Caco-2 (cell line): ENCODE results near the gene VWA2. TPM values are rescaled to one million over a fixed set of nuclear protein-coding genes. Genes with fewer than 3 reads are reported as not detected.

ENCODE experiments used
- BruUV-seq: library from RNA; stranded (reverse); fragments of 400-500 nt; replicated peaks from 2 replicates; lab custom pipeline; 2021; lab: Mats Ljungman, UMichigan
- CTCF ChIA-PET: fragments of 300-600 bp; sonication (Branson Sonifier 250); formaldehyde crosslinking; loops from one replicate; lab custom pipeline; 2022; ENCODE audit warnings: antibody characterized with exemption; lab: Charles Lee
- POLR2A ChIA-PET: fragments of 300-600 bp; sonication (Branson Sonifier 250); formaldehyde crosslinking; loops from one replicate; lab custom pipeline; 2022; ENCODE audit warnings: antibody characterized with exemption; lab: Charles Lee
- DNase-seq, 2 experiments: peaks; one replicate each; pipeline versions ENCODE4 v3.0.0 to v3.0.0-alpha.2; 2020 to 2022
- H3K27me3 ChIP-seq: replicated peaks from 2 replicates; pipeline ENCODE4 v1.6.0; 2011; ENCODE audit warnings: low read length; ENCODE audit not compliant: control insufficient read depth, insufficient read depth
- H3K36me3 ChIP-seq: 2 replicates; pipeline ENCODE4 v1.5.1; 2011; ENCODE audit warnings: low read length; ENCODE audit not compliant: control insufficient read depth, insufficient read depth
- H3K4me1 ChIP-seq: fragments of 250-450 bp; sonication (Bioruptor Pico); 2 replicates; pipeline ENCODE4 v1.5.1; 2020; ENCODE audit warnings: mild to moderate bottlenecking
- H3K4me3 ChIP-seq: 2 replicates; pipeline ENCODE4 v1.5.1; 2011; ENCODE audit warnings: low read depth, mild to moderate bottlenecking, control low read depth, low read length
- H3K9me3 ChIP-seq: fragments of 250-450 bp; sonication (Bioruptor Pico); 2 replicates; pipeline ENCODE4 v1.5.1; 2020; ENCODE audit warnings: mild to moderate bottlenecking, moderate library complexity
- H3K27ac Mint-ChIP-seq: one replicate; pipeline ENCODE4 v1.8.0; 2022; ENCODE audit warnings: mixed read lengths; ENCODE audit not compliant: unreplicated experiment
- H3K27me3 Mint-ChIP-seq: one replicate; pipeline ENCODE4 v1.8.0; 2022; ENCODE audit warnings: mixed read lengths; ENCODE audit not compliant: insufficient read depth, unreplicated experiment
- H3K36me3 Mint-ChIP-seq: one replicate; pipeline ENCODE4 v1.8.0; 2022; ENCODE audit warnings: mild to moderate bottlenecking, mixed read lengths; ENCODE audit not compliant: insufficient read depth, unreplicated experiment
- H3K4me1 Mint-ChIP-seq: one replicate; pipeline ENCODE4 v1.8.0; 2022; ENCODE audit warnings: low read depth, mixed read lengths; ENCODE audit not compliant: unreplicated experiment
- H3K4me3 Mint-ChIP-seq: one replicate; pipeline ENCODE4 v1.8.0; 2022; ENCODE audit warnings: mild to moderate bottlenecking, moderate library complexity, mixed read lengths; ENCODE audit not compliant: unreplicated experiment
- H3K9me3 Mint-ChIP-seq: one replicate; pipeline ENCODE4 v1.8.0; 2022; ENCODE audit warnings: mixed read lengths; ENCODE audit not compliant: unreplicated experiment
- CTCF ChIP-seq, 2 experiments: fragments of 200-600 bp in 1 of 2; IDR thresholded peaks; 1 replicate in 1 of 2; 2 replicates in 1 of 2; pipeline versions ENCODE4 v1.5.1 to v1.8.0; 2011 to 2022; ENCODE audit warnings: antibody characterized with exemption in 1 of 2, control low read depth in 1 of 2, inconsistent platforms in 1 of 2, low read depth in 1 of 2, low read length in 1 of 2, mild to moderate bottlenecking in 1 of 2, moderate library complexity in 1 of 2; ENCODE audit not compliant: insufficient read depth in 1 of 2, severe bottlenecking in 1 of 2, unreplicated experiment in 1 of 2
- intact Hi-C: fragments of 100-400 bp; cut with micrococcal nuclease; formaldehyde crosslinking; loops from one replicate; pipeline ENCODE4 v1.10.0; 2022; ENCODE audit not compliant: unreplicated experiment
- total RNA-seq: library from RNA; stranded (reverse); gene quantifications from 2 replicates; pipeline ENCODE4 v1.2.3, GENCODE V29; 2022

VWA2 gene
- total RNA-seq, 1 experiment from 2014 or later = 1.2 TPM

DNA sequence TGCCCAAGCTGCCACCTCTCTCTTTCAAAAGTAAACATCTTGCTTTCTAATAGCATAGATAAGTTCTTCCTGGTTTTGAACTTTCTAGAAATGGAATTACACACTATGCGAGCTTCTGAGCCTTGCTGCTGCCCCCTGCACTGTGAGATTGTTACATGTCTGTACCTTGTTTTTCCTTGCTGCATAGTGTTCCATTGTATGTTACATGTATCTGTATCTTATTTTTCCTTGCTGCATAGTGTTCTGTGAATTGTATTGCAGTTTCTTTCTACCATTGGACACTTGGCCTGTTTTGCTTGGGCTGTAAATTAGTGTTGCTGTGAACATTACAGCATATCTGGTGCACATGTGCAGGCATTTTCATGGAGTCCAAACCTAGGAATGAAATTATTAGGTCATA, 24.0 kb upstream of the VWA2 start:
- no peak for TF ChIP-seq CTCF (IDR thresholded peaks at IDR 0.05; ENCODE audit: insufficient read depth in 1 of 2, low read depth in 1 of 2, low read length in 1 of 2, severe bottlenecking in 1 of 2, unreplicated experiment in 1 of 2)
- H3K27me3 ChIP-seq = no peaks in the 10 kb centered on the region
- CTCF ChIA-PET = no interaction called here
- H3K9me3 ChIP-seq = no peaks in the 10 kb centered on the region
- intact Hi-C loops = no loop called here
- no peaks in the 10 kb centered on the region for H3K36me3 ChIP-seq
- DNase-seq = no peak
- POLR2A ChIA-PET = no interaction called here
- H3K27ac Mint-ChIP-seq = no peak overlapping the region
- no peaks in the 10 kb centered on the region for H3K4me1 Mint-ChIP-seq
- H3K4me3 ChIP-seq = no peak overlapping the region
- BruUV-seq = no TSS peak
- H3K4me3 Mint-ChIP-seq = no peak overlapping the region
- no peaks in the 10 kb centered on the region for H3K9me3 Mint-ChIP-seq
- no peaks in the 10 kb centered on the region for H3K4me1 ChIP-seq
- H3K36me3 Mint-ChIP-seq = no peaks in the 10 kb centered on the region
- no peaks in the 10 kb centered on the region for H3K27me3 Mint-ChIP-seq

- no peak overlapping the region for H3K4me3 Mint-ChIP-seq
- no peaks in the 10 kb centered on the region for H3K27me3 ChIP-seq
- H3K9me3 ChIP-seq = no peaks in the 10 kb centered on the region
- CTCF ChIA-PET = no interaction called here
- H3K4me1 Mint-ChIP-seq = no peaks in the 10 kb centered on the region
- H3K36me3 ChIP-seq = no peaks in the 10 kb centered on the region
- no TSS peak for BruUV-seq
- no peaks in the 10 kb centered on the region for H3K9me3 Mint-ChIP-seq
- POLR2A ChIA-PET = no interaction called here
- intact Hi-C loops = no loop called here
- TF ChIP-seq CTCF (IDR thresholded peaks at IDR 0.05; ENCODE audit: insufficient read depth in 1 of 2, low read depth in 1 of 2, low read length in 1 of 2, severe bottlenecking in 1 of 2, unreplicated experiment in 1 of 2) = no peak
- no peak overlapping the region for H3K4me3 ChIP-seq
- no peak overlapping the region for H3K27ac Mint-ChIP-seq
- H3K36me3 Mint-ChIP-seq = no peaks in the 10 kb centered on the region
- DNase-seq = no peak
- H3K27me3 Mint-ChIP-seq = peaks cover 6% of the 10 kb centered on the region
- no peaks in the 10 kb centered on the region for H3K4me1 ChIP-seq
Measured at GRCh38 chr10:114220281-114220680, 18.8 kb upstream of the VWA2 start.

DNA sequence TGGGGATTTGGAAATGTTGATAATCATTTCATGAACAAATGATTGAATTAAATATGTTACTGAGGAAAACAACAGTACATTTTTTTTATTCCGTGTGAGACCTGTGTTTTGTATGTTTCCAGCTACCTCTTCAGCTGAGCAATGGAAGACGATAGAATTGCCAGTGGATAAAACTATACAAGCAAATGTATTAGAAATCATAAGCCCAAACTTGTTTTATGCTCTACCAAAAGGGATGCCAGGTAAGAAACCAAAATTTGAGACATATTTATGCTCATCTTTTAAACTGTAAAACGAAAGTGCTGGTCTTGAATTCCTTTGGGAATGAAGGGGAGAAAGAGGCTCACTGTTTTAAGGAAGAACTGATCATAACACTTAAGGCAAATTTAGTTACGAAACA, 17.8 kb upstream of the VWA2 start:
- H3K27me3 Mint-ChIP-seq = peaks cover 6% of the 10 kb centered on the region
- no peaks in the 10 kb centered on the region for H3K27me3 ChIP-seq
- POLR2A ChIA-PET = no interaction called here
- H3K9me3 Mint-ChIP-seq = no peaks in the 10 kb centered on the region
- no peak for TF ChIP-seq CTCF (IDR thresholded peaks at IDR 0.05; ENCODE audit: insufficient read depth in 1 of 2, low read depth in 1 of 2, low read length in 1 of 2, severe bottlenecking in 1 of 2, unreplicated experiment in 1 of 2)
- no peaks in the 10 kb centered on the region for H3K4me1 ChIP-seq
- H3K36me3 Mint-ChIP-seq = no peaks in the 10 kb centered on the region
- no TSS peak for BruUV-seq
- H3K4me3 ChIP-seq = no peak overlapping the region
- DNase-seq = no peak
- H3K4me3 Mint-ChIP-seq = no peak overlapping the region
- no peaks in the 10 kb centered on the region for H3K36me3 ChIP-seq
- intact Hi-C loops = no loop called here
- no peak overlapping the region for H3K27ac Mint-ChIP-seq
- H3K9me3 ChIP-seq = no peaks in the 10 kb centered on the region
- H3K4me1 Mint-ChIP-seq = no peaks in the 10 kb centered on the region
- CTCF ChIA-PET = no interaction called here
